Measurements from ENCODE around the gene PEX14.

The PEX14 gene

GRCh38 chr1:10519016-10519417, 44.3 kb downstream of the PEX14 start:
- DNase-seq (ENCODE audit: low spot score): no peak

GRCh38 chr1:10520497-10520896, 45.7 kb downstream of the PEX14 start:
- no peak for DNase-seq (ENCODE audit: low spot score)

- no peak for DNase-seq (ENCODE audit: low spot score)
These were observed 46.2 kb downstream of the PEX14 start for GRCh38 chr1:10520952-10521351.

GRCh38 chr1:10521537-10522157, 46.9 kb downstream of the PEX14 start:
- no peak for DNase-seq (ENCODE audit: low spot score)

- no peak for DNase-seq (ENCODE audit: low spot score)
These were observed 47.6 kb downstream of the PEX14 start for GRCh38 chr1:10522322-10522860.

GRCh38 chr1:10525208-10525607, 50.5 kb downstream of the PEX14 start:
- no peak for DNase-seq (ENCODE audit: low spot score)

- DNase-seq (ENCODE audit: low spot score): no peak
These were observed 53.6 kb downstream of the PEX14 start for GRCh38 chr1:10528066-10529014.

- no peak for DNase-seq (ENCODE audit: low spot score)
These were observed 54.3 kb downstream of the PEX14 start for GRCh38 chr1:10529091-10529490.

- no peak for DNase-seq (ENCODE audit: low spot score)
These were observed 55.0 kb downstream of the PEX14 start for GRCh38 chr1:10529765-10530164.

GRCh38 chr1:10530281-10530740, 55.6 kb downstream of the PEX14 start:
- no peak for DNase-seq (ENCODE audit: low spot score)

GRCh38 chr1:10530756-10531495, 56.2 kb downstream of the PEX14 start:
- no peak for DNase-seq (ENCODE audit: low spot score)

GRCh38 chr1:10532362-10532761, 57.6 kb downstream of the PEX14 start:
- no peak for DNase-seq (ENCODE audit: low spot score)

GRCh38 chr1:10534519-10534918, 59.8 kb downstream of the PEX14 start:
- DNase-seq (ENCODE audit: low spot score): no peak

- no peak for DNase-seq (ENCODE audit: low spot score)
These were observed 61.5 kb downstream of the PEX14 start for GRCh38 chr1:10536133-10536770.

- no peak for DNase-seq (ENCODE audit: low spot score)
These were observed 62.5 kb downstream of the PEX14 start for GRCh38 chr1:10537082-10537766.

GRCh38 chr1:10538646-10539355, 64.1 kb downstream of the PEX14 start:
- DNase-seq (ENCODE audit: low spot score): no peak

GRCh38 chr1:10539411-10540043, 64.8 kb downstream of the PEX14 start:
- DNase-seq (ENCODE audit: low spot score): no peak

- no peak for DNase-seq (ENCODE audit: low spot score)
These were observed 65.7 kb downstream of the PEX14 start for GRCh38 chr1:10540277-10541005.

- DNase-seq (ENCODE audit: low spot score): no peak
These were observed 66.5 kb downstream of the PEX14 start for GRCh38 chr1:10541286-10541685.
